H1 (cell line): Measurements from ENCODE around the gene DUSP7. TPM values are rescaled to one million over a fixed set of nuclear protein-coding genes. Genes with fewer than 3 reads are reported as not detected.

Experiments used
- CTCF ChIA-PET: fragments of 300-600 bp; sonication (Branson Sonifier 250); formaldehyde crosslinking; loops from one replicate; lab custom pipeline; 2021; ENCODE audit not compliant: partially characterized antibody; lab: Charles Lee
- POLR2A ChIA-PET: fragments of 300-600 bp; sonication (Branson Sonifier 250); formaldehyde crosslinking; loops from one replicate; lab custom pipeline; 2021; ENCODE audit warnings: inconsistent platforms; ENCODE audit not compliant: partially characterized antibody; lab: Charles Lee
- DNase-seq, 2 experiments: peaks; one replicate each; pipeline versions ENCODE4 v3.0.0 to v3.0.0-alpha.2; 2010 to 2022; ENCODE audit warnings: low spot score in 2 of 2, low read depth in 1 of 2, mixed read lengths in 1 of 2
- FAIRE-seq: peaks from 2 replicates; lab custom pipeline; 2011; peaks lifted over from hg19 to GRCh38; lab: Jason Lieb, UNC
- H2AFZ ChIP-seq: 2 replicates; pipeline ENCODE4 v1.8.1; 2012; ENCODE audit warnings: low read length, inconsistent platforms
- H2AK5ac ChIP-seq: 2 replicates; pipeline ENCODE4 v1.6.1; 2013; ENCODE audit warnings: low read depth, low read length
- H2BK120ac ChIP-seq: replicated peaks from 2 replicates; pipeline ENCODE3; 2013; ENCODE audit warnings: low read depth, low read length, inconsistent platforms
- H2BK12ac ChIP-seq: 2 replicates; pipeline ENCODE4 v1.6.1; 2013; ENCODE audit warnings: low read depth, low read length
- H2BK15ac ChIP-seq: 2 replicates; pipeline ENCODE4 v1.6.1; 2013; ENCODE audit warnings: low read length
- H2BK20ac ChIP-seq: 2 replicates; pipeline ENCODE4 v1.6.1; 2013; ENCODE audit warnings: low read length
- H2BK5ac ChIP-seq: 2 replicates; pipeline ENCODE4 v1.6.1; 2013; ENCODE audit warnings: low read depth, low read length
- H3K14ac ChIP-seq: 2 replicates; pipeline ENCODE4 v1.6.1; 2013; ENCODE audit warnings: inconsistent platforms; ENCODE audit not compliant: insufficient read length
- H3K18ac ChIP-seq: 2 replicates; pipeline ENCODE4 v1.6.1; 2013; ENCODE audit warnings: low read length; ENCODE audit errors: extremely low read depth
- H3K23ac ChIP-seq: 2 replicates; pipeline ENCODE4 v1.6.1; 2013; ENCODE audit warnings: inconsistent platforms; ENCODE audit not compliant: insufficient read length
- H3K23me2 ChIP-seq: 2 replicates; pipeline ENCODE4 v1.6.1; 2013; ENCODE audit warnings: low read depth, low read length
- H3K27ac ChIP-seq: 2 replicates; pipeline ENCODE4 v1.6.1; 2011; ENCODE audit warnings: low read depth, low read length, inconsistent platforms
- H3K27me3 ChIP-seq, 4 experiments: replicated peaks in 1 of 4; 1 replicate in 1 of 4; 2 replicates in 3 of 4; pipeline versions ENCODE4 v1.6.1 to v1.8.1; 2011 to 2013; ENCODE audit warnings: low read length in 3 of 4, mild to moderate bottlenecking in 3 of 4, inconsistent platforms in 2 of 4, mixed read lengths in 2 of 4, moderate library complexity in 1 of 4; ENCODE audit not compliant: control insufficient read depth in 3 of 4, insufficient read depth in 3 of 4; ENCODE audit errors: extremely low read depth in 1 of 4
- H3K36me3 ChIP-seq, 4 experiments: 2 replicates each; pipeline versions ENCODE4 v1.6.1 to v1.8.1; 2011 to 2013; ENCODE audit warnings: mild to moderate bottlenecking in 4 of 4, low read length in 3 of 4, moderate library complexity in 2 of 4, control low read depth in 1 of 4, inconsistent platforms in 1 of 4; ENCODE audit not compliant: insufficient read depth in 4 of 4, control insufficient read depth in 2 of 4
- H3K4ac ChIP-seq: replicated peaks from 2 replicates; pipeline ENCODE3; 2013; ENCODE audit warnings: low read length, low read depth, mixed read lengths, inconsistent platforms; ENCODE audit not compliant: insufficient read length
- H3K4me1 ChIP-seq, 4 experiments: replicated peaks in 1 of 4; 1 replicate in 1 of 4; 2 replicates in 3 of 4; pipeline versions ENCODE4 v1.6.1 to v1.8.1; 2011 to 2013; ENCODE audit warnings: low read length in 3 of 4, inconsistent platforms in 2 of 4, mixed read lengths in 1 of 4; ENCODE audit not compliant: insufficient read depth in 4 of 4, control insufficient read depth in 3 of 4
- H3K4me2 ChIP-seq, 2 experiments: 2 replicates each; pipeline versions ENCODE4 v1.6.1 to v1.8.1; 2011 to 2013; ENCODE audit warnings: low read depth in 2 of 2, low read length in 2 of 2, control low read depth in 1 of 2, inconsistent platforms in 1 of 2, mild to moderate bottlenecking in 1 of 2; ENCODE audit not compliant: insufficient read depth in 1 of 2
- H3K4me3 ChIP-seq, 4 experiments: fragments of 200-600, 300-600 bp in 1 of 4; sonication (generic), shearing (Covaris generic), sonication (Bioruptor Twin) in 1 of 4; 2 replicates each; pipeline versions ENCODE4 v1.5.1 to v1.8.1; 2011 to 2016; ENCODE audit warnings: low read length in 4 of 4, low read depth in 3 of 4, control low read depth in 2 of 4, inconsistent platforms in 2 of 4, mild to moderate bottlenecking in 2 of 4, mixed read lengths in 1 of 4, moderate library complexity in 1 of 4; ENCODE audit not compliant: insufficient read depth in 2 of 4; ENCODE audit errors: extremely low read depth in 1 of 4
- H3K56ac ChIP-seq: replicated peaks from 2 replicates; pipeline ENCODE3; 2013; ENCODE audit warnings: low read depth, mild to moderate bottlenecking, mixed read lengths, low read length, inconsistent platforms; ENCODE audit not compliant: insufficient read length
- H3K79me1 ChIP-seq: 2 replicates; pipeline ENCODE4 v1.6.1; 2013; ENCODE audit warnings: low read depth, low read length, control low read depth
- H3K79me2 ChIP-seq, 2 experiments: 2 replicates each; pipeline versions ENCODE4 v1.6.1 to v1.8.1; 2012 to 2013; ENCODE audit warnings: low read length in 2 of 2, mild to moderate bottlenecking in 2 of 2, inconsistent platforms in 1 of 2; ENCODE audit not compliant: insufficient read depth in 2 of 2, control insufficient read depth in 1 of 2
- H3K9ac ChIP-seq, 4 experiments: replicated peaks in 1 of 4; 1 replicate in 1 of 4; 2 replicates in 3 of 4; pipeline versions ENCODE4 v1.6.1 to v1.8.1; 2011 to 2013; ENCODE audit warnings: low read depth in 3 of 4, low read length in 3 of 4, control low read depth in 2 of 4, mild to moderate bottlenecking in 2 of 4, moderate library complexity in 2 of 4, inconsistent platforms in 1 of 4; ENCODE audit errors: extremely low read depth in 1 of 4
- H3K9me3 ChIP-seq, 2 experiments: 2 replicates each; pipeline versions ENCODE4 v1.6.1 to v1.8.1; 2012 to 2013; ENCODE audit warnings: mild to moderate bottlenecking in 2 of 2, moderate library complexity in 2 of 2, control low read depth in 1 of 2, inconsistent platforms in 1 of 2, low read depth in 1 of 2, low read length in 1 of 2, mixed read lengths in 1 of 2; ENCODE audit not compliant: insufficient read depth in 2 of 2
- H4K20me1 ChIP-seq, 2 experiments: replicated peaks in 1 of 2; 2 replicates each; pipeline versions ENCODE3 to v1.8.1; 2011 to 2013; ENCODE audit warnings: inconsistent platforms in 2 of 2, low read length in 2 of 2, mild to moderate bottlenecking in 1 of 2; ENCODE audit not compliant: insufficient read depth in 2 of 2, control insufficient read depth in 1 of 2
- H4K5ac ChIP-seq: 2 replicates; pipeline ENCODE4 v1.6.1; 2013; ENCODE audit warnings: low read length, low read depth, mixed read lengths, inconsistent platforms; ENCODE audit not compliant: insufficient read length
- H4K8ac ChIP-seq: 2 replicates; pipeline ENCODE4 v1.8.0; 2013; ENCODE audit warnings: mild to moderate bottlenecking, moderate library complexity, low read length, inconsistent platforms; ENCODE audit not compliant: insufficient read depth; ENCODE audit errors: extremely low read depth
- H4K91ac ChIP-seq: replicated peaks from 2 replicates; pipeline ENCODE3; 2013; ENCODE audit warnings: low read length, mixed read lengths, inconsistent platforms; ENCODE audit not compliant: insufficient read length
- CHD2 ChIP-seq: IDR thresholded peaks from 2 replicates; pipeline ENCODE4 v1.6.1; 2012; ENCODE audit warnings: low read length, improper control_type of control experiment
- CREB1 ChIP-seq: IDR thresholded peaks from 2 replicates; pipeline ENCODE4 v1.6.1; 2012; ENCODE audit warnings: inconsistent platforms
- POLR2AphosphoS5 ChIP-seq: IDR thresholded peaks from 2 replicates; pipeline ENCODE4 v1.6.1; 2011; ENCODE audit warnings: low read depth, low read length
- RAD21 ChIP-seq, 2 experiments: IDR thresholded peaks in 1 of 2; conservative IDR thresholded peaks in 1 of 2; 2 replicates each; pipeline ENCODE4 v1.6.1; 2011; ENCODE audit warnings: low read depth in 2 of 2, low read length in 2 of 2, improper control_type of control experiment in 1 of 2, inconsistent platforms in 1 of 2, mild to moderate bottlenecking in 1 of 2, moderate library complexity in 1 of 2
- RNF2 ChIP-seq: fragments of 200-900, 300-1000 bp; sonication (generic); IDR thresholded peaks from 2 replicates; pipeline ENCODE4 v1.7.1; 2016; ENCODE audit warnings: borderline replicate concordance, low read depth, mild to moderate bottlenecking, antibody characterized with exemption, low read length; ENCODE audit not compliant: poor library complexity, severe bottlenecking; ENCODE audit errors: missing control alignments
- SIN3A ChIP-seq, 2 experiments: IDR thresholded peaks in 1 of 2; conservative IDR thresholded peaks in 1 of 2; 2 replicates each; pipeline ENCODE4 v1.6.1; 2011 to 2012; ENCODE audit warnings: low read length in 2 of 2, improper control_type of control experiment in 1 of 2, low read depth in 1 of 2, mild to moderate bottlenecking in 1 of 2
- SP2 ChIP-seq: IDR thresholded peaks from 2 replicates; pipeline ENCODE4 v1.6.1; 2012; ENCODE audit warnings: mild to moderate bottlenecking, low read length, inconsistent platforms
- TEAD4 ChIP-seq: IDR thresholded peaks from 2 replicates; pipeline ENCODE4 v1.6.1; 2012; ENCODE audit warnings: low read depth, low read length, inconsistent platforms, mixed read lengths
- USF2 ChIP-seq: IDR thresholded peaks from 2 replicates; pipeline ENCODE4 v1.6.1; 2011; ENCODE audit warnings: low read length, improper control_type of control experiment
- YY1 ChIP-seq: IDR thresholded peaks from 2 replicates; pipeline ENCODE4 v1.6.1; 2011; ENCODE audit warnings: low read depth, mild to moderate bottlenecking, low read length
- WGBS, 2 experiments: shearing (Covaris generic) in 1 of 2; methylation state at CpG; one replicate each; pipeline versions ENCODE4 v1.1.6 to v1.1.7; 2013 to 2015; ENCODE audit warnings: low lambda C conversion rate in 2 of 2, mixed read lengths in 2 of 2, inconsistent platforms in 1 of 2, low coverage in 1 of 2, missing lambda C conversion rate in 1 of 2; ENCODE audit not compliant: insufficient replicate concordance in 2 of 2, insufficient coverage in 1 of 2, insufficient read length in 1 of 2; ENCODE audit errors: extremely low coverage in 1 of 2, missing lambda C conversion rate in 1 of 2; 5-methylcytosine and 5-hydroxymethylcytosine counted together
- polyA plus RNA-seq, 7 experiments: library from polyadenylated mRNA; depleted of rRNA in 3 of 7; stranded (reverse) in 5 of 7; unstranded in 2 of 7; fragments of >200 nt in 5 of 7; fragments of 200-250 nt in 2 of 7; gene quantifications; 1 replicate in 5 of 7; 2 replicates in 1 of 7; 4 replicates in 1 of 7; pipeline versions ENCODE4 v1.2.1 to v1.2.3, GENCODE V29; 2011 to 2013; ENCODE audit warnings: missing spikeins in 2 of 7, mixed read lengths in 2 of 7
- total RNA-seq: library from RNA; stranded (reverse); fragmentation: NEBNext Ultra II Directional; extraction: Animal tissue kit (Norgen Biotek cat#: 25700); gene quantifications from 2 replicates; pipeline ENCODE4 v1.2.1, GENCODE V29; 2021

Gene DUSP7
- total and polyA plus RNA-seq, 2 of the 8 experiments (the other 6 are each of a cell fraction or from before 2014, with no cell fraction given): 19.4 to 24.9 TPM

- peaks cover 1% of the 10 kb centered on the region; the same call in 1 of the 2 replicates for H3K23me2 ChIP-seq
- H3K4me1 ChIP-seq: peaks cover 0 to 5% (median 2%) of the 10 kb centered on the region in 4 experiments; a peak in 3 of 7 replicates
- H3K56ac ChIP-seq: no peak overlapping the region
- H4K5ac ChIP-seq: no peak overlapping the region
- H2AK5ac ChIP-seq: no peak overlapping the region
- no peaks in the 10 kb centered on the region for H4K20me1 ChIP-seq
- H3K27ac ChIP-seq: no peak overlapping the region
- H2AFZ ChIP-seq: no peak overlapping the region
- DNase-seq: no peak
- no peak overlapping the region for H2BK12ac ChIP-seq
- H3K14ac ChIP-seq: no peak overlapping the region
- no peak overlapping the region for H4K91ac ChIP-seq
- no peak overlapping the region for H2BK5ac ChIP-seq
- no peaks in the 10 kb centered on the region for H3K79me2 ChIP-seq
- FAIRE-seq: no peak
- no peak overlapping the region for H2BK120ac ChIP-seq
- H2BK15ac ChIP-seq: no peak overlapping the region
- WGBS, 2 experiments: 79% methylated on average over 8 of the region's 8 CpGs; no CpG with 5 or more reads in 1 of the 2 experiments
- no peaks in the 10 kb centered on the region for H3K9me3 ChIP-seq
- no peak overlapping the region for H2BK20ac ChIP-seq
- no peak overlapping the region for H3K18ac ChIP-seq
- H3K4ac ChIP-seq: no peak overlapping the region
- POLR2A ChIA-PET: interaction anchor here (2.2 kb wide), 1 partner anchor 12 kb away, joined by 6 read pairs; no protein-coding TSS in a partner anchor
- no peaks in the 10 kb centered on the region for H3K27me3 ChIP-seq
- H3K36me3 ChIP-seq: no peaks in the 10 kb centered on the region
- no peak overlapping the region for H3K23ac ChIP-seq
- H3K4me3 ChIP-seq: no peak overlapping the region
- H3K79me1 ChIP-seq: no peaks in the 10 kb centered on the region
- no peak overlapping the region for H3K9ac ChIP-seq
- CTCF ChIA-PET: interaction anchor here (1.0 to 24.7 kb wide), 10 partner anchors 7 to 108 kb away, joined by 3 to 984 read pairs (median 10); partner anchors contain the start of gene DUSP7
- H4K8ac ChIP-seq: no peak overlapping the region; the same call in 1 of the 2 replicates
- no peak overlapping the region for H3K4me2 ChIP-seq
- TF ChIP-seq TEAD4 (no peak), CHD2 (no peak), CREB1 (no peak), POLR2AphosphoS5 (no peak), USF2 (no peak), RNF2 (no peak), RAD21 (IDR thresholded peaks at IDR 0.05 in 1 of 2, conservative IDR thresholded peaks at IDR 0.05 in 1 of 2; ENCODE audit: low read depth in 2 of 2, low read length in 2 of 2) (no peak), SIN3A (conservative IDR thresholded peaks at IDR 0.05 in 1 of 2, IDR thresholded peaks at IDR 0.05 in 1 of 2; ENCODE audit: low read depth in 1 of 2, low read length in 2 of 2) (no peak), SP2 (no peak), YY1 (no peak)
Measured at GRCh38 chr3:52023860-52024764, 32.3 kb downstream of the DUSP7 start.
